ENCODE data around the gene ING5.

The ING5 gene

DNA sequence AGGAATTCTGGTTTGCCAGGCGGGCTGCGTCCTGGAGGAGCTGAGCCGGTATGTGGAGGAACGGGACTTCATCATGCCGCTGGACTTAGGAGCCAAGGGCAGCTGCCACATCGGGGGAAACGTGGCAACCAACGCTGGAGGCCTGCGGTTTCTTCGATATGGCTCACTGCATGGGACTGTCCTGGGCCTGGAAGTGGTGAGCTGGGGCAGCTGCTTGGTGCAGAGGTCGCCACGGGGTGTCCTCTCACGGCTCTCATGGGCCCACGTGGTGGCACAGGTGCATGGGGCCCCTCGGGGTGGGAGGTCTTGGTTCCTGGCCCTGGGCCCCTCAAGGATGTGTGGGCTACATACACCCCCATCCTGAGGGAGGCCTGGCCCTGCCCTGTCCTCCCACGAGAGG, 41.8 kb downstream of the ING5 start:
- H3F3A ChIP-seq (ENCODE audit: control insufficient read depth, insufficient read depth): no peaks in the 10 kb centered on the region
- no peak overlapping the region for H3K27ac ChIP-seq (ENCODE audit: low read depth, low read length)
- no peaks in the 10 kb centered on the region for H3K9me3 ChIP-seq (ENCODE audit: control insufficient read depth, insufficient read depth, low read length)
- no peaks in the 10 kb centered on the region for H3K9me2 ChIP-seq (replicated peaks; ENCODE audit: control insufficient read depth, low read length)
- H3K36me3 ChIP-seq (ENCODE audit: control insufficient read depth, low read length): peaks cover 60% of the 10 kb centered on the region
- peaks cover 4% of the 10 kb centered on the region; the same call in 1 of the 2 replicates for H4K20me1 ChIP-seq (ENCODE audit: control insufficient read depth, insufficient read depth, low read depth, low read length)
- H3K4me1 ChIP-seq (ENCODE audit: control insufficient read depth, low read length): no peaks in the 10 kb centered on the region
- no peak overlapping the region for H3K4me3 ChIP-seq (ENCODE audit: low read length)
- no peak overlapping the region for H3K4me2 ChIP-seq (ENCODE audit: low read length)
- H3K27me3 ChIP-seq (ENCODE audit: control insufficient read depth, low read length): no peaks in the 10 kb centered on the region
- TF ChIP-seq EZH2phosphoT487 (IDR thresholded peaks at IDR 0.05; ENCODE audit: borderline replicate concordance, low read length): no peak
- TF ChIP-seq, protein P1, sequence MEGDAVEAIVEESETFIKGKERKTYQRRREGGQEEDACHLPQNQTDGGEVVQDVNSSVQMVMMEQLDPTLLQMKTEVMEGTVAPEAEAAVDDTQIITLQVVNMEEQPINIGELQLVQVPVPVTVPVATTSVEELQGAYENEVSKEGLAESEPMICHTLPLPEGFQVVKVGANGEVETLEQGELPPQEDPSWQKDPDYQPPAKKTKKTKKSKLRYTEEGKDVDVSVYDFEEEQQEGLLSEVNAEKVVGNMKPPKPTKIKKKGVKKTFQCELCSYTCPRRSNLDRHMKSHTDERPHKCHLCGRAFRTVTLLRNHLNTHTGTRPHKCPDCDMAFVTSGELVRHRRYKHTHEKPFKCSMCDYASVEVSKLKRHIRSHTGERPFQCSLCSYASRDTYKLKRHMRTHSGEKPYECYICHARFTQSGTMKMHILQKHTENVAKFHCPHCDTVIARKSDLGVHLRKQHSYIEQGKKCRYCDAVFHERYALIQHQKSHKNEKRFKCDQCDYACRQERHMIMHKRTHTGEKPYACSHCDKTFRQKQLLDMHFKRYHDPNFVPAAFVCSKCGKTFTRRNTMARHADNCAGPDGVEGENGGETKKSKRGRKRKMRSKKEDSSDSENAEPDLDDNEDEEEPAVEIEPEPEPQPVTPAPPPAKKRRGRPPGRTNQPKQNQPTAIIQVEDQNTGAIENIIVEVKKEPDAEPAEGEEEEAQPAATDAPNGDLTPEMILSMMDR (IDR thresholded peaks at IDR 0.05; ENCODE audit: low read depth, low read length, poor library complexity, severe bottlenecking): no peak
- peaks cover 36% of the 10 kb centered on the region for H3K79me2 ChIP-seq (ENCODE audit: control insufficient read depth, low read length)

DNA sequence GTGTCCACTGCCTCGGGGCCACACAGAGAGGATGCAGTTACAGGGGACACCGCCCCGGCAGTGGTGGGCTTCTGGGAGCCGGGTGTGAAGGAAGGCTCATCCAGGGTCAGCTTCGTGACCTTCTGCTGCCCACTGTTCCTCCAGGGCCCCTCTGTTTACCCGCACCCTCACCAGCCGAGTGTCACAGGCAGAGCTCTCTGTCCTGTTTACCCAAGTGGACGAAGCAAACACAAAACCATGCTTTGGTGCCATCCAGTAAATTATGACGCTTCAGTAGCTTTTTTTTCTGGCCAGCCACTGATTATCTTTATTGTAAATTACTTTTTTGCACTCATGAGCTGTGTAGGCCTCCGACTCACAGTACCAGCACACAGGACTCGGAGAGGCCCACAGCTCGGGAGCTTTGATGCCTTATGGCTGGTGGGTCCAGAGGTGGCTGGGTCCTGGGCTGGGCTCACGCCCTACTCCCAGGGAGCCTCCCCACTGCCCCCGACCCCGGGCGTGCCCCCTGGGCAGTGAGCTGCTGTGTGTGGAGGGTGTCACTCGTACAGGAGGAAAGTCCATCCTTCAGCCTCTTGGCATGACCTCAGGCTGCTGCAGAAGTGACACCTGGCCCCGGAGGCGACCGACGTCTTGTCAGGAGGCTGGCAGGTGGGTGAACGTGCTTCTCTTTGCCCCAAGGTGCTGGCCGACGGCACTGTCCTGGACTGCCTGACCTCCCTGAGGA, 42.4 kb downstream of the ING5 start:
- Histone ChIP-seq H3K27me3 (ENCODE audit: control insufficient read depth, low read length) (no peaks in the 10 kb centered on the region), H3K4me1 (ENCODE audit: control insufficient read depth, low read length) (no peaks in the 10 kb centered on the region), H3K9me3 (ENCODE audit: control insufficient read depth, insufficient read depth, low read length) (no peaks in the 10 kb centered on the region), H3K9me2 (replicated peaks; ENCODE audit: control insufficient read depth, low read length) (no peaks in the 10 kb centered on the region), H4K20me1 (ENCODE audit: control insufficient read depth, insufficient read depth, low read depth, low read length) (peaks cover 4% of the 10 kb centered on the region; the same call in 1 of the 2 replicates), H3F3A (ENCODE audit: control insufficient read depth, insufficient read depth) (no peaks in the 10 kb centered on the region), H3K36me3 (ENCODE audit: control insufficient read depth, low read length) (peaks cover 60% of the 10 kb centered on the region), H3K4me2 (ENCODE audit: low read length) (no peak overlapping the region), H3K79me2 (ENCODE audit: control insufficient read depth, low read length) (peaks cover 31% of the 10 kb centered on the region), H3K4me3 (ENCODE audit: low read length) (no peak overlapping the region), H3K27ac (ENCODE audit: low read depth, low read length) (no peak overlapping the region)
- TF ChIP-seq EZH2phosphoT487 (IDR thresholded peaks at IDR 0.05; ENCODE audit: borderline replicate concordance, low read length): no peak

DNA sequence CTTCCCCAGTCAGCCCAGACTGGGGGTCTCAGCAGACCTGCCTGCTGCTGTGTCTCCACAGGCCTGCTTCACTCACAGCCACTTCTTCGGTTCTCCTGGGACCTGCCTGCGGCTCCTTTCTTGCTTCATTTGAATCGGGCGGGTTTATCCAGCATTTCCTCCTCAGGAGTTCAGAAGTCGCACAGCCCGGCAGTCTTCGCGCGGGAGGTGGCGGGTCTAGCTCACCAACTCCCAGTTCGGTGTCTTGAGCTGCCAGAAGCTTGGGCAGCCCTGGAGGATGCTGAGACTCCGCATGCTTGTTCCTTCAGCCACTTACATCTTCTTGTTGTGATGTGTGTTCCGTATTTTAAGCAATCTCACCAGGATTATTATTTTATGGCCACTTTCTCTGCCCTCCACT, 43.4 kb downstream of the ING5 start:
- no peaks in the 10 kb centered on the region for H3K4me1 ChIP-seq (ENCODE audit: control insufficient read depth, low read length)
- H3K27ac ChIP-seq (ENCODE audit: low read depth, low read length): no peak overlapping the region
- peaks cover 58% of the 10 kb centered on the region for H3K36me3 ChIP-seq (ENCODE audit: control insufficient read depth, low read length)
- no peak for TF ChIP-seq EZH2phosphoT487 (IDR thresholded peaks at IDR 0.05; ENCODE audit: borderline replicate concordance, low read length)
- TF ChIP-seq, protein P1 (IDR thresholded peaks at IDR 0.05; ENCODE audit: low read depth, low read length, poor library complexity, severe bottlenecking): no peak
- H3K4me3 ChIP-seq (ENCODE audit: low read length): no peak overlapping the region
- no peaks in the 10 kb centered on the region for H3K27me3 ChIP-seq (ENCODE audit: control insufficient read depth, low read length)
- H3K4me2 ChIP-seq (ENCODE audit: low read length): no peak overlapping the region
- H3F3A ChIP-seq (ENCODE audit: control insufficient read depth, insufficient read depth): no peaks in the 10 kb centered on the region
- no peaks in the 10 kb centered on the region for H3K9me3 ChIP-seq (ENCODE audit: control insufficient read depth, insufficient read depth, low read length)
- peaks cover 4% of the 10 kb centered on the region; the same call in 1 of the 2 replicates for H4K20me1 ChIP-seq (ENCODE audit: control insufficient read depth, insufficient read depth, low read depth, low read length)
- no peaks in the 10 kb centered on the region for H3K9me2 ChIP-seq (replicated peaks; ENCODE audit: control insufficient read depth, low read length)
- peaks cover 20% of the 10 kb centered on the region for H3K79me2 ChIP-seq (ENCODE audit: control insufficient read depth, low read length)

DNA sequence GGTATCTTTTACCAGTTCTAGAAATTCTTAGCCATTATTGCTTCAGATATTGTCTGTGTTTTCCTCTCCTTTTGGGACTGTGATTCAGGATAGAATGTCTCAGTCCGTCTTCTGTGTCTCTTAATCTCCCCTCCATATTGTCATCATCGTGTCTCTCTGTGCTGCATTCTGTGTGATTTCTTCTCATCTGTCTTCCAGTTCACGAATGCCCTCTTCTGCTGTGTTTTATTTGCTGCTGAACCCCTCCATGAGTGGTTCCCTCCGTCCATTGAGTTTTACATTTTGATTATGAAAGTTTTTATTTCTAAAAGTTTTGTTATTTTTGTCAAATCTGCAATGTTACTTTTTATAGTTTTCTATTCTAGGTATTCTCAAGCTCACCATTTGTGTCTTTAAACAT, 44.2 kb downstream of the ING5 start:
- Histone ChIP-seq H3K9me3 (ENCODE audit: control insufficient read depth, insufficient read depth, low read length) (no peaks in the 10 kb centered on the region), H3K36me3 (ENCODE audit: control insufficient read depth, low read length) (peaks cover 57% of the 10 kb centered on the region), H3K9me2 (replicated peaks; ENCODE audit: control insufficient read depth, low read length) (no peaks in the 10 kb centered on the region), H3K27me3 (ENCODE audit: control insufficient read depth, low read length) (no peaks in the 10 kb centered on the region), H3F3A (ENCODE audit: control insufficient read depth, insufficient read depth) (no peaks in the 10 kb centered on the region), H4K20me1 (ENCODE audit: control insufficient read depth, insufficient read depth, low read depth, low read length) (peaks cover 4% of the 10 kb centered on the region; the same call in 1 of the 2 replicates), H3K4me3 (ENCODE audit: low read length) (no peak overlapping the region), H3K79me2 (ENCODE audit: control insufficient read depth, low read length) (peaks cover 12% of the 10 kb centered on the region), H3K4me1 (ENCODE audit: control insufficient read depth, low read length) (no peaks in the 10 kb centered on the region), H3K27ac (ENCODE audit: low read depth, low read length) (no peak overlapping the region), H3K4me2 (ENCODE audit: low read length) (no peak overlapping the region)
- TF ChIP-seq, protein P1 (IDR thresholded peaks at IDR 0.05; ENCODE audit: low read depth, low read length, poor library complexity, severe bottlenecking): no peak
- TF ChIP-seq EZH2phosphoT487 (IDR thresholded peaks at IDR 0.05; ENCODE audit: borderline replicate concordance, low read length): no peak
